NCI-H146 treated with DMSO at 0.1 percent for 48 hours (cell line): ENCODE data around the gene KSR1.

ENCODE experiments used
- DNase-seq: peaks from one replicate; lab custom pipeline; 2025; ENCODE audit not compliant: unreplicated experiment; lab: John Stamatoyannopoulos, UW

The KSR1 gene

GRCh38 chr17:27549251-27549893 lies 93.1 kb downstream of the KSR1 start:
- no peak for DNase-seq

DNA sequence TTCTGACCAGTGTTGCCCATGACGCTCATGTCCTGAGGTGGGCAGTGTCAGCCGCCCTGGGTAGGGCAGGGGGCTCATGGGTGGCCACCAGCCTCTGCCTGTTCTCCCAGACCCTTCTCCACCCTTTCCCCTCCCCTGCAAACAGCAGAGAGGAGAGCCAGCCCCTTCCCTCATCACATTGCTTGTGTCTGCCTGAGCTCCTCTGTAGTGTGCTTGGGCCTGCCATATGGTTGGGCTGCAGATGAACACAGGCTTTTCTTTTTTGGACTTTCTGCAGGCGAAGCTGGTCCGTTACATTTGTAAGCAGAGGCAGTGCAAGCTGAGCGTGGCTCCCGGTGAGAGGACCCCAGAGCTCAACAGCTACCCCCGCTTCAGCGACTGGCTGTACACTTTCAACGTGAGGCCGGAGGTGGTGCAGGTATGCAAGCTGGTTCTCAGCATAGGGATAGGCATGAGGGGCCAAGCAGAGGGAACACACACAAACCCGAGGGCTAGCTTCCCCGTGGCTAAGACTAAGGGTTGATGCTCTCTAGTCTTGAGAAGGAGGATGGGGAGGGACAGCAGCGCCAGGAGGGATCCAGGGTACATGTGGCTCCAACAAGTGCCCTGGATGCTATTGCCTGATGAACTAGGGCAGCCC lies 94.2 kb downstream of the KSR1 start:
- DNase-seq, result no peak

DNA sequence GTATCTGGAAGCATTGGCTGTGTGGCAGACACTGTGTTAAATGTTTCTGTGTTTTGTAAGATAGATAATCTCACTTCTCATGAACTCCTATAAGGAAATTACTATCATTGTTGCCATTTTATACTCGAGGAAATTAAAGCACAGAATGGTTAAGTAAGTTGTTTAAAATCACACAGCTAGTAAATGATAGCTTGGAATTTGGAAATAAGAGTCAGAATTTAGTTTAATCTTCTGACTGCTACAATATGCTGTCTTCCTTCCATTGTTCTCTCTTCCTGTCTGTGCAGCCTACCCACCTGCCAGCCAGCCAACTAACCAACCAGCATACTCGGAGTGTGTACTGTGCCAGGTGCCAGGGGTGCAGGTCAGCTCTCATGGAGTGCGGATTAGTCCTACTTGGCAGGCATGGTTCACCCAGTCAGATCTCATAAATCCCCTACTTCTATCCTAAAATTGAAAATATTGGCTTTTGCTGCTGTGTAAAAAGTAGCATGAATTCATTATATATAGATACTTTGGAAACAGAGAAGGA lies 94.8 kb downstream of the KSR1 start:
- DNase-seq, result no peak

DNA sequence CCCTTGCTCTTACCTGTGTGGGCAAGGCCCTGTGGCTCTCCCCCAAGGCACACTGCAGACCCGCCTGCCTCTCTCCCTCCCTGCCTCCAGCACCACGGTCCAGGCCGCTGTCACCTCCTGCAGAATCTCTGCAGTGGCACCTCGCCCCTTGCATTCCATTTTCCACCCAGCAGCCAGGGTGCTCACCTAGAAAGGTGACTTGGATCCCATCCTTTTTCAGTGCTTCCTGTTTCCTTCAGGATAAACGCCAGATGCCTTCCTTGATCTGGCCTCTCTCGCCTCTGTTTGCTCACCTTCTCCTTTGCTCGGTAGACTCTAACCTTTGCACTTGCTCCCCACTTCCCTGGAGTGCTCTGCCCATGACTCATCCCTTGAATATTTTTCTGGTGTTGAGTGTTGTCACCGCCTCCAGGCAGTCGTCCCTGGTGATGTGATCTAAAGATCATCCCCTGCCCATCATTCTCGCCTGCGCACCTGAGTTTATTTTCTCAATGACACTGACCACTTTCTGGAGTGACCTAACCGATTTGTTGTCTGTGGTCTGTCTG lies 95.5 kb downstream of the KSR1 start:
- DNase-seq, result no peak

DNA sequence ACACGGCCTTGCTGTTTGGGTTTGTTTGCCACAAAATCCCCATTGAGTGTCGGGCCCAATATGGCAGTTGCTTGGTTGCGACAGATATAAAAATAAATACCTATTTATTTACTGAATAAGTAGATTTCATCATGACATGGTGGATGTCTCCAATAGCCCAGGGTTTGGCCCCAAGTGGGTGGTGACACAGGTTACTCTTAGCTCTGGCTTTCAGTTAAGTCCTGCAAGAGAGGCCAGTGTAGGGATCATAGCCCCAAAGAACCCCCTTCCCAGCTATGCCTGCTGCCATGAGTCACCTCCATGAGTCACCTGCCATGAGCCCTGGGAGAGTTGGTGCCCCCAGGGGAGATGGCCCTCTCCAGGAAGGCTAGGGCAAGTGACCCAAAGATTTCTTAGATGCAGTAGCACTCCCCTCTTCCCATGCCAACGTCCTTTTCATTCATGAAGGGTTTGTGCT lies 96.1 kb downstream of the KSR1 start:
- DNase-seq, result no peak

DNA sequence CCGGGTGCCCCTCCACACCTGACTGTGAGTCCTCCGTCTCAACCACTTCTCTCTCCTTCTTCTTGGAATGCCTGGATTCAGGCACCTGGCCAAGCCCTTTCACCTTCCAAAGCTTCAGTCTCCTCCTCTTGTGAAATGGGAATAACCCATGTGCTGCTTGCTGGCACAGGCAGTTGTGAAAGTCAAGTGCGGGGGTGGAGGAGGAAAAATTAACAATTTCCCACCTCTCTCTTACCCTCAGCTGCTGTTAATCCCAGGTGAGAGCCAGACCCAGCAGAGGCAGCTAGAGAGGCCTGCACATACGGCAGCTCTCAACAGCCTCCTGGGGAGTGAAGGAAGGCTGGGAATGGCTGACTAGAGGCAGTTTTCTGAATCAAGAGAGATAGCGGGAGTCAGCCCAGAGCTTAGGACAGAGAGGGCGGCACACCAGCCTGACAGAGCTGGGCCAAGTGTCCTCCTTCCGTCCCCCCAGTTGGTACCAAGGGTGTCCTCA lies 96.8 kb downstream of the KSR1 start:
- DNase-seq, result no peak

DNA sequence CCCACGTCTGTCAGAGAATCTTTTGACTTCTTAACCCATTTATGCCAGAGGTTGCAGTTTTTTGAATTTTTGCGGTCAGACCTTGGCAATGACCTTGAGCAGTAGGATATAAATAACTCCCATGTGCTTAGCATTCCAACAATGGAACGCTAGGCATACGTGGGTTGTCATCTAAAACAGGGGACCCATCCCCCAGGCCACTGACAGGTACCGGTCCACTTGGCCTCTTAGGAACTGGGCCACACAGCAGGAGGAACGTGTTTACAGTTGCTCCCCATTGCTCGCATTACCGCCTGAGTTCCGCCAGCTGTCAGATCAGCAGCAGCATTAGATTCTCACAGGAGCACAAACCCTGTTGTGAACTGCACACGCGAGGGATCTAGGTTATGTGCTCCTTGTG lies 97.9 kb downstream of the KSR1 start:
- no peak for DNase-seq

GRCh38 chr17:27554911-27555310 lies 98.7 kb downstream of the KSR1 start:
- DNase-seq, result no peak

- DNase-seq, result no peak
These were observed 99.1 kb downstream of the KSR1 start for GRCh38 chr17:27555339-27555738.

- no peak for DNase-seq
These were observed 102.1 kb downstream of the KSR1 start for GRCh38 chr17:27558341-27558740.

DNA sequence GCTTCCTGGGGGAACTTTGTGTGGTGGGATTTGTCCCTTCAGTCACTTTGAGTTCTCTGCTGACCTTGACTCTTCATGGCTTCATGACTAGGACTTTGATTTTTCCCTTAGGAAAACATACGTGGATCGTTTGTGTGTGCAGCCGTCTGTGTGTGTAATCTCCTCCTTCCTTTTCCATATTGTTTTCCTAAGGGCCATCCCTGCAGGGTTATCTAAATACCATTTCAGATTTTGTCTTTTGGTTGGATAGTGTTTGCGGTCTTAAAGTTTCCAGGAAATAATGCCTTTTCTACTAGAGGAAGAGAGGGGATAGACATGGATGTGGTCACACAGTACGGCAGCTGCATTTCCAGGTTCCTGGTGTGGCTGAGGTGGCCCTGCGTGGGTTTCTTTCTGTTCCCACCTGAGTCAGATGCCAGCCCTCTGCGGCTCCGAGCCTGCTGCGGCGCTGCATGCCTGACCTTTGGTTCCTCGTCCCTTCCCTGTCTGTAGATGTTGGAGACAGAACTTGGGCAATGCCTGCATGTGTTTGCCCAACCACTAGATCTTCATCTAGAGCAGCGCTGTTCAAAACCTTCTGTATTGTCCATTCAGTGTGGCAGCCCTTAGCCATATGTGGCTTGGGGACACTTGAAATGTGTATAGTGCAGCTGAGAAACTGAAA lies 102.7 kb downstream of the KSR1 start:
- DNase-seq, result no peak

DNA sequence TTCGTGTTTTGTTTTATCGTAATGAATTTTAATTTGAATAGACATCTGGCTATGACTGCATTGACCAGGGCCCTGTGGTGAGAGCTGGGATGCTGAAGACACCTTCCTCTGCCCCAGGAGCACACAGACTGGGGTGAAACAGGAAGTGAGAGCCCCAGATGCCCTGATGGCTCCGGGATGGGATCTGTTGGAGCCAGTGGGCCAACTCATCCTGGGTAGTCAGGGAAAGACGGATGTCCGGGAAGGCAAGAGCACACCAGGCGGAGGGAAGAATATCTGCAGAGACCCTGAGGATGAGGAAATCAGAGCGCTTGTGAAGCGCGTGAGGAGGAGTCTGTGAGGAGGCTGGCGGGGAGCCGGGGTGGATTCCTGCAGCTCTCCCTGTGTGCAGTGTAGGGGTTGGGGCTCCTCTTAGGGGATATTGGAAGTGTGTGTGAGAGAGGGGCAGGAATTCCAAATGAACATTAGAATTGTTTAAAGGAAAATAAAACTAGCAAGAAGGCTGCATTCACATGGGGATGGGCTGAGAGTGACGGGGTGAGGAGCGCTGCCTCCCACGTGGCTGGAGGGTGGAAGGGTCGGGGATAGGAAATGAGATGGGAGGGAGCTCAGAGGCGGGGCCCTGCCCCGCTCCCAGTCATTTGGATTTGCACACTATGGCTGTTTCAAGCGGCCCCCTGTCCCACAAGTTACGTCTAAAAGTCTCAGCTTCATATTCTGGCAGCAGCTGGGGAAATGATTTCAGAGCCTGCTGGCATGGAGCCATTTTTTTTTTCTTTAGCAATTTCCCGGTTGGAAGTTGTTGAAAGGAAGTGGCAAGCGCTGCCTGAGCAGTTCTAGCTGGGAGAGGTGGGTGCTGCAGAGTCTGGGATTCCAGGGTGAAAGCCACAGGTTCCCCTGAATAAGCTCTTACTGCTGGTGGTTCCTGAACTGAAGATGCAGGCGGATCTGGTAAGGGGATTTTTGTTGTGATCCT lies 103.5 kb downstream of the KSR1 start:
- DNase-seq, result no peak

- no peak for DNase-seq
These were observed 104.4 kb downstream of the KSR1 start for GRCh38 chr17:27560668-27561067.

GRCh38 chr17:27562777-27563455 lies 106.7 kb downstream of the KSR1 start:
- DNase-seq, result no peak

- DNase-seq, result no peak
These were observed 107.3 kb downstream of the KSR1 start for GRCh38 chr17:27563532-27563931.

DNA sequence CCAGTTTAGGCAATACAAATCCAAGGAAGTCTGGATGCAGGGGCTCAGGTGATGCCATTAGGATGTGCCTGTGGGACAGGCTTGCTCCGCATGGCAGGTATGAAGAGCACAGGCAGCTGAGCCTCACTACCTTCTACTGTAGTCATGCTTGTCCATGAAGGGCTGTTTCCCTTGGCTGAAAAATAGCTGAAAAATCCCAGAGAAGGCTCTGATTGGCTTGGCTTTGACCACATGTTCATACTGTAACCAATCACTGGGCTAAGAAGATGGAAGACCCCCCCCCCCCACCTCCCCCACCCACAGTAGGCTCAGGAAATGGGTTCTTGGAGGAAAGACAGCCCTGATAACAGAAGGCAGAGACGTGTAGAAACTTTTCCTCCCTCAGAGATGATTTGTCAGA lies 108.2 kb downstream of the KSR1 start:
- DNase-seq, result no peak

DNA sequence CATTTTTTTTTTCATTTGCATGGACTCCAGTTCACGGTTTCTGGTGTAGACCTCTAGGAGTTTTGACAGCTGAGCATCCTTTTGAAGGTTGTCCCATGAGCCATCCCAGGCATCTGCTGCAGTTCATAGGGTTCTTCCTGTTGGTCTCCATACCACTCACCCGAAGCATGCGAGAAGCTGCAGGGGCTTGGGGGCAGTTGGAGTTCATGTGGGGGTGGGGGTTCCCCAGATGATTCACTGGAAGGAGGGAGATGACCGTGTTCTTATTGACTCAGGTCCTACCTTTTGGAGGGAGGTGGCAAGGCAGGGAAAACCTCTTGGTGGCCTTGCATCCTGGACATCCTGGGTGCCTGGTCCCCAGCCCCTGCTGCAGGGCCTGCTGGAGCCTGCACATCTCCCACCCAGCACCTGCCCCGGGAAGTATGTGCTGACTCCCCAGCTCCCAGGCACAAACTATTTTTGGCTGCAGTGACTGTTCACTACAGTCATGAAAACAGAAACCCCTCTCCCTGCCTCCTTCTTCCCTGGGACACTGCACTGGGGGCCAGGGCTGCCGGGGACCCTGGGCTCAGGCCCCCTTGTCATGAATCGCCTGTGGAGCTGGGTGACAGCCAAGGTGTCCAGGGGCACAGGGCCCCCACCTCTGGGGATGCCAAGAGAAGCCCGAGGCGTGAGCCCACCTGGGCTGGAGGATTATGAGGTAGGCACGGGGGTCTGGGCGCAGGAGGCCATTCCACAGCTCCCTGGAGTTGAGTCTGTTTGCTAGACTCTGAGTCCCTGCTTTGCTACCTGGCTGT lies 109.8 kb downstream of the KSR1 start:
- no peak for DNase-seq

DNA sequence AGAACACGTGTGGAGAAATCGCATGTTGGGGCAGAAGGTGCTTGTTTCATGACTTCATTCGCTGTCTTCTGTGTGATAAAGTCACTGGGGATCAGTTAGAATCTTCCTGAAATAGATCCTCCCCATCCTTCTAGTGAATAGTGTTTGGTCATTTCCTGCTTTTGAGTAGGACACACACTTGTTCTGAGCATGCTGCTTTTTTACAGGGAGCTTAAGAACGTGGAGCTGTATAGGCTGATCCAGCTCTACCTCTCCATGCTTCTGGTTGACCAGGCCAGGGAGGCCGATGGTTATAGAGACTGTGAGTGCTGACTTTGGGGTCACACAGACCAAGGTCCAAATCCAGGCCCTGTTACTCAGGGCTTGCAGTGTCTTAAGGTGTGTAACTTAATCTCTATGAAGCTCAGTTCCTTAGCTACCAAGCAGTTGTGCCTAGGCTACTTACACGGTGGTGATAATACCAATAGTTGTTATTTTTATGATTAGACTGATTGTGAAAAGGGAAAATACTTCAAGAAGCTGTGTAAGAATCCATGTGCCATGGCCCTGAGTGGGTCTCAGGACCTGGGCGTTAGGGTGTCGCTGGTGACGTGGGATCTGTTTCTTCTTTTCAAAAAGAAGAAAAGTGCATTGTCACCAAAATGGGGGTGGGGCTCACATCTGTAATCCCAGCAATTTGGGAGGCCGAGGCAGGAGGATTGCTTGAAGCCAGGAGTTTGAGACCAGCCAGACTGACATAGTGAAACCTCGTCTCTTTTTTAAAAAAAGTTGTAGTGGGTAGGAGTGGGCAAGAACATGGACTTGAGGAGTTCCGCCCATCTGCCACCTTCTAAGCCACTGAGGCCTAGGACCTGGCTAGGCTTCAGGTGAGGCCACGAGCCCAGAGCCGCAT lies 110.7 kb downstream of the KSR1 start:
- DNase-seq, result no peak
